ENCODE data around the gene CTNNBL1.

- TF ChIP-seq CTCF (IDR thresholded peaks at IDR 0.05; ENCODE audit: low read depth, low read length) (no peak), POLR2A (IDR thresholded peaks at IDR 0.05; ENCODE audit: extremely low read depth, insufficient read length) (no peak), MAX (IDR thresholded peaks at IDR 0.05; ENCODE audit: low read depth, low read length) (no peak), MYC (IDR thresholded peaks at IDR 0.05; ENCODE audit: low read depth, low read length) (no peak)
Measured at GRCh38 chr20:37839432-37839827, 145.6 kb downstream of the CTNNBL1 start.

Data from NB4 (cell line).